Panc1 (cell line): Measurements from ENCODE around the gene SNIP1.

Experiments
- CTCF ChIP-seq: fragments of 450-650 bp; IDR thresholded peaks from 2 replicates; pipeline ENCODE4 v1.5.1; 2017; ENCODE audit warnings: mild to moderate bottlenecking
- POLR2AphosphoS5 ChIP-seq: IDR thresholded peaks from 2 replicates; pipeline ENCODE4 v1.6.1; 2012; ENCODE audit warnings: mild to moderate bottlenecking, low read depth, low read length, moderate library complexity

DNA sequence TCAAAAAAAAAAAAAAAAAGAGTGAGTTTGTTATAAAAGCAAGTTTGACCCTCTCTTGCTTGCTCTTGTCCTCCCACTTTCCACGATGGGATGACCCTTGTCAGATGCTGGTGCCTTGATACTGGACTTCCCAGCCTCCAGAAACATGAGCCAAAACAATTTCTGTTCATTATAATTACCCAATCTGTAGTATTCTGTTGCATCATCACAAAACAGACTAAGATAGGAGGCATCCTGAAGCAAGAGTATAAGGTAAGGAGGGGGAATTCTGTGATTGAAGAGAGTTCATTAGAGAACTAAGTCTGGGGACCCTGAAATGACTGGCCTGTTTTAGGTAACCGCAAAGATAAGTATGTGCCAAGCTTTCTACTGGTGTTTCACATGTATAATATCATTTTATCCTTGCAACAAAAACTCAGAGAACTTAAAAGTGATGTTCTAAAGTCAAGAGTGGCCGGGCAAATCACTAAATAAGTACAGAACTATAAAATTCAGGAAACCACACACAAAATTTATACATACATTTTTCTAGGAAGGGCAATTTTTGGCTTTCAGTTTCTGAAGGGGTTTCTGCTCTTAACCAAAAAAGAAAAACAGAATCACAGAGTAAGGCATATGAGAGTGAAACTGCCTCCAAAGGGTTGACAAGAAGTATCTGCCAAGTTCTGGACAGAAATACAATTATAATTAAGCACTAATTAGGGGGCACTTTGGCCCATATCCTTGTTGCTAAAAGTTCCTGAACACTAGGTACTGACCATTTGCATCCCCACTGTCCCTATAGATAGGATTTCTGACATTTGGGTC is 16.6 kb upstream of the SNIP1 start:
- TF ChIP-seq POLR2AphosphoS5, result no peak
- no peak for TF ChIP-seq CTCF
